ENCODE data around the gene PDE4B.
"Not testable (repeated sequence)": the region's sequence is repeated elsewhere in the genome, so short reads cannot be mapped to it uniquely, and the experiment has no call there.

Gene PDE4B

DNA sequence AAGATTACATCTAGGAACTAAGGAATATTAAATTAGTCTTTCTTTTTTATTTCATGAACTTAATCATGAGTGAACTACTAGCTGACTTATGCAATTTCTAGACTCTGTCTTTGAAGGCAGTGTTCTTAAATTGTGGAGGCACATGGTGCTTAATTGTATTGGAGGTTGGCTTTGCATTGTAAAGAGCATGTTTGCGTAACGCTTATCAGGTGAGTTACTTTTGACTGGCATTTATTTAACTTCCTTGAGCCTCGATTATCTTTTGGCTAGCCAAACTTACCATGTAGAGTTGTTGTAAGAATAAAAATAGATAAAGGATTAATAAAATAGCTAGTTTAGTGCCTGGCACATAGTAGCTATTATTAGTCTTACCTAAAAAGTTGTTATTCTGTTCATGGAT lies 262.4 kb downstream of the PDE4B start:
- no peak for DNase-seq (ENCODE audit: low read depth)

DNA sequence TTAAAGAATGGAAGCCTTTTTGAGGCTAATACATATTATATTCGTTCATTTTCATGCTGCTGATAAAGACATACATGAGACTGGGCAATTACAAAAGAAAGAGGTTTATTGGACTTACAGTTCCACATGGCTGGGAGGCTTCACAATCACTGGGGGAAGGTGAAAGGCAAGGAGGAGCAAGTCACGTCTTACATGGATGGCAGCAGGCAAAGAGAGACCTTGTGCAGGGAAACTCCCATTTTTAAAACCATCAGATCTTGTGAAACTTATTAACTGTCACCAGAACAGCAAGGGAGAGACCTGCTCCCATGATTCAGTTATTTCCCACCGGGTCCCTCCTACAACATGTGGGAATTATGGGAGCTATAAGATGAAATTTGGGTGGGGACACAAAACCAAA lies 264.8 kb downstream of the PDE4B start:
- DNase-seq (ENCODE audit: low read depth) = not testable (repeated sequence)

DNA sequence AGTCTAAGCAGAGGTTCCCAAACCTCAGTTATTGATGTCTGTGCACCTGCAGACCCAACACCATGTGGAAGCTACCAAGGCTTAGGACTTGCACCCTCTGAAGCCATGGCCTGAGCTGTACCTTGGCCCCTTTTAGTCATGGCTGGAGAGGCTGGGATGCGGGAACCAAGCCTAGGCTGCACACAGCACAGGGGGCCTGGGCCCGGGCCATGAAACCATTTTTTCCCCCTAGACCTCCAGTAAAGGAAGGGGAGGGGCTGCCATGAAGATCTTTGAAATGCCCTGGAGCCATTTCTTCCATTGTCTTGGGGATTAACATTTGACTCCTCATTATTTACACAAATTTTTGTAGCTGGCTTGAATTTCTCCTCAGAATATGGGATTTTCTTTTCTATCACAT lies 265.9 kb downstream of the PDE4B start:
- DNase-seq (ENCODE audit: low read depth) = no peak

DNA sequence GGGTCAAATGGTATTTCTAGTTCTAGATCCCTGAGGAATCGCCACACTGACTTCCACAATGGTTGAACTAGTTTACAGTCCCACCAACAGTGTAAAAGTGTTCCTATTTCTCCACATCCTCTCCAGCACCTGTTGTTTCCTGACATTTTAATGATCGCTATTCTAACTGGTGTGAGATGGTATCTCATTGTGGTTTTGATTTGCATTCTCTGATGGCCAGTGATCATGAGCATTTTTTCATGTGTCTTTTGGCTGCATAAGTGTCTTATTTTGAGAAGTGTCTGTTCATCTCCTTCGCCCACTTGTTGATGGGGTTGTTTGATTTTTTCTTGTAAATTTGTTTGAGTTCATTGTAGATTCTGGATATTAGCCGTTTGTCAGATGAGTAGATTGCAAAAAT lies 274.5 kb downstream of the PDE4B start:
- DNase-seq (ENCODE audit: low read depth) = not testable (repeated sequence)

DNA sequence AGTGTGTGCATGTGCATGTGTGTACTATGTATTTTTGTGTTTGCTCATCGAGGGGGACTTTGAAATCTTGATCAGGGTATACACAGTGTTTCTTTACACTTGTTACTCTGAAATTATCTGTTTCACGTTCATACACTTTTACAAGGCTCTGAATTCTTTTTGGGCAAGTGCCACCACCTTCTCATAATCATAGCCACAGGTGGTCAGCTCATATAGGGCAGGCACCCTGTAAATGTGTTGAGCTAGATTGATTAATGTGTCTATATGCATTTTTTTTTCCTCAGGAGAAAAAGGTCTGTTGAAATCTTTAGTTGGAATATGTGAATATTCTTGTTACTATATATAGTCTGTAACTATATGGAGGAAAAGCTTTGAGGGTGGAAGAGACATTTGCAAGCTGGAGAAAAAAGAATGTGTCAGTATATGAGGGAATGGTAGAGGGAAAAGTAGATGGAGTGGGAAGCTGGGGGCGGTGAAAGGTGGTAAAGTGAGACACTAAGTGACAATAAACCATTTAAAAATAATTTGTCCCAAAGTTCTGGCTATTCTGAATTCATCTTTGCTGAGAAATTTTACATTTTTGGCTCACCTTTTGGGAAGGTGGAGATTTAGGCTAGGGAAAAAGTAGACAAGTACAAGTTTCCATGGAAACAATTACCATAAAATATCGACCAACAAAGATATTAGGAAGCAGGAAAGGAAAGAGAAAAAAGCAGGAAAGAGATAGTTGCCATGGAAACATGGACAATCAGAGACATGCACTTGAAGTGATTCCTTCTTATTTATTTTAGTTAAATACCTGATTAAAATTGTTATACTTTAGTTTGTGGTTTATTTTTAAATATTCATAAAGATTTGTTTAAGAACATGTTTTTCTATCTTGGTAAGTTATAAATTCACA lies 277.5 kb downstream of the PDE4B start:
- no peak for DNase-seq (ENCODE audit: low read depth)

DNA sequence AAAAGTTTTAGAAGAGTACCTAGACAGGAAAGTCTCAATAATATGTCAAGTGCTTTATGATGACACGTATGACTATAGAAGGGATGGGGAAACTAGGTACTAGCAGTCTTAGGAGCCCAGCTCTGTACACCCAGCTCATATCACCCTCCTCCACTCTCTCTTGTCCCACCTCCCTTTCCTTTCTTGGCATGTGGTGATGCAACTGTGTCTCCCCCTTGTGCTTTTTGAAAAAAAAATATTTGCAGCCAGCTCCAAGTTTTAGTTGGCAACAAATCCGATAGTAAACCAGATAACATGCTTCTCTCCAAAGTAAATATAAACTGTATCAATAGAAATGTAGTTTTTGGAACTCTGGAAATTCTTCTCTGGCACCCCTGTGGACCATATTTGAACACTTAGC lies 280.7 kb downstream of the PDE4B start:
- DNase-seq (ENCODE audit: low read depth) = no peak

DNA sequence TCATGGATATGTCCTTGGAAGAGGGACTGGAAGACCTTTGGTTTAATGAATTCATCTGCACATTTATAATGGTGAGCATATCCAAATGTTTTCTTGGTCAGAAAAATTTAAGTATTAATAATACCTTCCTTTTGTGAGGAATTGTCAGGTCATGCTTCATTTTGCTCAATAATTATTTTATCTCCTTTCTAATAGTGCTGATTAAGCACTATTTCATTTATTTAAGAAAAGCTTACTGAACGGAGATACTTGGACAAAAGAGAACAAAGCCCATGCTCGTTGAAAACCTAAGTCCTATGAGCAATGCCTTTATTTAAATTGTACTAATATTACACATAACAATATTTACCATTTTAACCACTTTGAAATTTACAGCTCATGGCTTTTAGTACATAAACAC lies 281.5 kb downstream of the PDE4B start:
- DNase-seq (ENCODE audit: low read depth) = no peak

DNA sequence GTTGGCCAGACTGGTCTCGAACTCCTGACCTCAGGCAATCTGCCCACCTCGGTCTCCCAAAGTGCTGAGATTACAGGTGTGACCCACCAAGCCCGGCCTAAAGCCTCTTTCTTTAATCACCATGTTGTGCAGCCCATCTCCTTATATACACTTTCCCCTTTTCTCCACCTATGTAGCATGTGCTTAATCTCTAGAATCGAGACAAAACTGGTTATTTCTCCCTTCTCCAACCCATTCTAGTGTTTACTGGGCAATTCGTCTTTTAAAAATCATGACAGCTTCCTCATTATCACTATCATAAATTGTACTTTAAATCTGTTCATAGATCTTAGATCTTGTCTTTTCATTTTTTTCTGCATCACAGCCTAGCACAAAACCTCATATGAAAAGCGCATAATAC lies 285.7 kb downstream of the PDE4B start:
- no peak for DNase-seq (ENCODE audit: low read depth)

DNA sequence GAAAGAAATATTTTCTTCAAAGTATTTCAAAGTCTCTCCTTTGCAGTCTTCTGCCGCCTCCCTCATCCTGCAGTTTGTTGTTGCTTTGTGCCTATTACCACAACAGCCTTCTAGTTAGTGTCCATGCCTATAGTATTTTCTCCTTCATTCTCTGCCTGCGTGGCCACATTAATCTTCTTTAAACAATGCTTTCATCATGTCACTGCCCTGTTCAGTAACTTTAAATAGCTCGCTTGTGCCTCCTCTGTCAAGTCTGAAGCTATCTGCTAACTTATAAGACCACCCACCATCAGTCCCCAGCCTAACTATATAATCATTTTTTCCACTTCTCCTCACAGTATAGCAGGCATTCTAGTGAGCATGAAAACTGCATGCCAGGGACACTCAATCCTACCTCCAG lies 290.3 kb downstream of the PDE4B start:
- DNase-seq (ENCODE audit: low read depth) = no peak

DNA sequence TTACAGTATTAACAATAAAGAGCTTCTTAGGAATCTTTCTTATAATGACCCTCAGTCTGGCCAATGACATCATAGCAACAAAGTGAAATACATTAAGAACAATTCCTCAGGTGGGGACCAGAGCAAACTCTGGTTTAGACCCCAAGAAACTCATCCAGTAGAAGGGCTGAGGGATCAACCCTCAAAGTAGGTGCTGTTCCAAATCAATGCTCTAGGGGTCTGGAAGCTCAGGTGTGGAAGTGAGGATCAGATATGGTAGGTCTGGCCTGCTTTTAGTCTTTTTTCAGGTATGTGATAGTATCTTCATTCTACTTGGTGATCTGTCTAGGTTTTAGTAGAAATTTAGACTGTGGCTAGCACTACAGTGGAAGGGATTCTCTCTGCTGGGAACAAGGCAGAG lies 291.7 kb downstream of the PDE4B start:
- no peak for DNase-seq (ENCODE audit: low read depth)

DNA sequence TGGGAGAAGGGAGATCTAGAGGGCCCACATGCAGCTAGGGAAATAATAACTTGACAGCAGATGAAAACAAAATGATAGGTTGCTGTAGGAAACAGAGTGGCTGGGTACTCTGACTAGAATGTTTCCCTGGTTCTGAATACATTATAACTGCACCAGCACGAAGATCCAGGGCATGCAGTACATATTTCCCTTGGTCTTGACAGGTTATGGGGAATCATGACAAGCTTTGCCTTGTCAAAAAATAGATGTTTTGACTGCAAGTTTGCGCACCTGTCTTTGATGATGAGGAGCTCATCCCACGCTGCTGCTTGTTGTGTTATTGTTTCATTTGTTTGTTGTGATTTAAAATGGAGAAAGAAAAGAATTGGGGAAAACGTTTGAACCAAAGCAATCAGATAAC lies 292.9 kb downstream of the PDE4B start:
- DNase-seq (ENCODE audit: low read depth) = no peak

DNA sequence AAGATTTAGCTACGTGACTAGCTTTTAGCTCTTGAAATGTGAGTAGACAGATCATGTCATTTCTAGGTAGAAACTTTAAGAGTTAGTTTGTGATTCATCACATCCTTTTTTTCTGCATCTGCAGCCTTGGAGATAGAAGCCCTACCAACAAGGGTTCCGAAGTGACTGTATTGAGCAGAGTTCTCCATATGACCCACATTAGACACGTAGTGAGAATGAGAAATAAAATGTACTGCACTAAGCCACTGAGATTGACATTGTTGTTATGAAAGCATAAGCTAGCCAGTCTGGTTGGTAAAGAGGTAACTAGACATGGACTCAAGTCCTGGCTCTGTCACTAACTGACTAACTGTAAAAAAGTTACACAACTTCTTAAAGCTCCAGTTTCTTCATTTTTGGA lies 296.1 kb downstream of the PDE4B start:
- no peak for DNase-seq (ENCODE audit: low read depth)

DNA sequence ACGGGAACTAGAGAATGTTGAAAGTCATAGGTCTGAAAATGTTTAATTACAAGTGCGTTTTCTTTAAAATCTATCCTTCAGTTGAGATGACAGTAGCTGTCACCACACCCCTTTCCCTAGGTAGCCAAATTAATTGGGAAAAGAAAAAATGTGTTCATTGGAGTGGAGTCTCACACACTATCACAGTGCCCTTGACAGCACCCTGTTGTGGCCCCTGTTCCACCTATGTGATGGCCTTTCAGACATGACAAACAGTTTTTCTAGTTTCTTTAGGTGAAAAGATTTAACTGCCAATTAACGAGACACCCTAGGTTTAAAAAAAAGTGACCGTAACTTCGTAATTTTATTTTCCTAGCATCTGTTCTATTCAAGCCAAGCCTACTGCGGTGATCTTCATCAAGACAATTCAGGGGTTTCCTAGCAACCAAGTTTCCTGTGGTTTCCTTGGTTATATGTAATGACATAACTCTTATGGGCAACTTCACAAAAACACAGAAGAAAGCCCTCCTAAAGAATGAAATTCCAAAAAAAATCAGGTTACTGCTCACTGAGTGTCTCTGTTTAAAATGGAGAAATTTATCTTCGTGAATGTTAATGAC lies 298.3 kb downstream of the PDE4B start:
- no peak for DNase-seq (ENCODE audit: low read depth)

DNA sequence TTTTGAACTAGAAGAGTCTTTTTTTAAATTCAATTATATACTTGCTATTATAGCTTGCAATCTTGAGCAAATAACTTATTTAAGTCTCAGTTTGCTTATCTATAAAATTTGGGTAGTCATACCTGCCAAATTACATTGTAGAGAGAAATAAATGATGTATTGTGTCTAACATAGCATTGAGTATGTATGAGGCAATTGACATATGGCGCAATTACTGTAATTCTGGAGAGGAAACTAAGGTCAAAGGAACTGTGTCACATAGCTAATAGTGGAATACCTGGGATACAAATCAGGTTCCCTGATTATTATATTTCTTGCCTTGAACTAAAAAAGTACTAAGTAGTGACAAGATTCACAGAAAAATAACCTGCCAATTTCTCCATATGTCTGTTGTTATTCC lies 302.5 kb downstream of the PDE4B start:
- DNase-seq (ENCODE audit: low read depth) = no peak

DNA sequence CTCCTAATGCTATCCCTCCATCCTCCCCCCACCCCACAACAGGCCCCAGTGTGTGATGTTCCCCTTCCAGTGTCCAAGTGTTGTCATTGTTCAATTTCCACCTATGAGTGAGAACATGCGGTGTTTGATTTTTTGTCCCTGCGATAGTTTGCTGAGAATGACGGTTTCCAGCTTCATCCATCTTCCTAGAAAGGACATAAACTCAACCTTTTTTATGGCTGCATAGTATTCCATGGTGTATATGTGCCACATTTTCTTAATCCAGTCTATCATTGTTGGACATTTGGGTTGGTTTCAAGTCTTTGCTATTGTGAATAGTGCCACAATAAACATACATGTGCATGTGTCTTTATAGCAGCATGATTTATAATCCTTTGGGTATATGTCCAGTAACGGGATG lies 308.3 kb downstream of the PDE4B start:
- not testable (repeated sequence) for DNase-seq (ENCODE audit: low read depth)

DNA sequence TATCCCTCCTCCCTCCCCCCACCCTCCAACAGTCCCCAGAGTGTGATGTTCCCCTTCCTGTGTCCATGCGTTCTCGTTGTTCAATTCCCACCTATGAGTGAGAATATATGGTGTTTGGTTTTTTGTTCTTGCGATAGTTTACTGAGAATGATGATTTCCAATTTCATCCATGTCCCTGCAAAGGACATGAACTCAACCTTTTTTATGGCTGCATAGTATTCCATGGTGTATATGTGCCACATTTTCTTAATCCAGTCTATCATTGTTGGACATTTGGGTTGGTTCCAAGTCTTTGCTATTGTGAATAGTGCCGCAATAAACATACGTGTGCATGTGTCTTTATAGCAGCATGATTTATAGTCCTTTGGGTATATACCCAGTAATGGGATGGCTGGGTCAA lies 311.4 kb downstream of the PDE4B start:
- DNase-seq (ENCODE audit: low read depth) = not testable (repeated sequence)

DNA sequence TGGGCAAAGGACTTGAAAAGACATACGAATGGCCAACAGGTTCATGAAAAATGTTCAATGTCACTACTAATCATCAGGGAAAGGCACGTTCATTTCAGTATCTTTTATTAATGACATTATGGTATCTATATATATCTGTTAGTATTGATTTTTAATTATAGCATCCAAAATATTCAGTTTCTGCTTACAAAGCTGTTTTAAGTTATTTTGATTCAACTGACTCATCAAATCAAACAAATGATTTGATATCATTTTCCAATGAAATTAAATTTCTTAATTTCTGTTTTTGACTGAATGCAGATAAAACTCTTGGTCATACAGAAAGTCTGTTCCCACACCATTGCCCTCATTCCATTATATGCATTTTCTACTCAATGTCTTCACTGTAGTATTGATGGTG lies 315.9 kb downstream of the PDE4B start:
- no peak for DNase-seq (ENCODE audit: low read depth)

DNA sequence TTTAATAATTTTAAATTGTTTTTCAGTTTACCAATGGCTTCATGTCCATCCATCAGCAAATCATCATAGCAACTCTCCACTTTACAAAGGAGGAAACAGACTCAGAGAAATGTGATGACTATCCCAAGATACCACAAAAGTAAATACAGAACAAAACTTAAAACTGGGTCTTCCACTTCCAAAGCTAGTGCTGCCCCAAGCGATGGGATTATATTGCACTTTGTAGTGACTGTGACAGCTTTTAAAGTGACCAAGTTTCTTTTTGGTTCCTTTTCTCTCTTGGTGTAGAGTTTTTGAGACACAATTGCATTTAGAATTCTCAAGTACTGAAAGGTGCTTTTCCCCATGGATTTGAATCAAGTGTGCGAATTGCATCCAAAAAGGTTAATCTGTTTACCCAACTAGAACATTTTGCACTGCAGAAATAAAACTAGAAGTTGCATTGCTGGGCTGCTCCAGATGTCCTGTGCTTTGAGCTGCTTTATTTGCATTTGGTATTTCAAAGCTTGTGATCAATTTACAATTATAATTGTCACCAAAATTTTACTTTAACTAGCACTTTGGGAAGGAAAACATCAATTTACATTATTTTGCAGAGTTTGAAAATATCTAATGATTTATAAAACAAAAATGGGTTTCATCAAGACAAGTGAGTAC lies 320.2 kb downstream of the PDE4B start:
- no peak for DNase-seq (ENCODE audit: low read depth)

DNA sequence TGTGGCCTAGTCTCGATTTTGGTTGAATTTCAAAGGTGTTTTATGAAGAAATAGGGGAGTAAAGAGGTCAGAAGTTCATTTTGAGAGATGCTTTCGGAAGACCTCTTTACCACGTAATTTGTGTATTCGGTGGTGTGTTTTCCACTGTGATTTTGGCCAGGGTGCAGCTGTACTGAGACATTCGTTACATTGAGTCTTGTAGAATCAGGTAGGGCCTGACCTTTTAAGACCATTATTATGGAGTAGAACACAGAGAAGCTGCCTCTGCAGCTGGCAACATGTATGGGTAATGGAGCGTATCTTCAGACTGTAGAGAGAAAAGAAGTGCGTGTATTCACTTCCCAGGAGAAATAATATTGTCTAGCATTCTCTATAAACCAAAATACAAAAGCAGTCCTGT lies 326.5 kb downstream of the PDE4B start:
- no peak for DNase-seq (ENCODE audit: low read depth)

DNA sequence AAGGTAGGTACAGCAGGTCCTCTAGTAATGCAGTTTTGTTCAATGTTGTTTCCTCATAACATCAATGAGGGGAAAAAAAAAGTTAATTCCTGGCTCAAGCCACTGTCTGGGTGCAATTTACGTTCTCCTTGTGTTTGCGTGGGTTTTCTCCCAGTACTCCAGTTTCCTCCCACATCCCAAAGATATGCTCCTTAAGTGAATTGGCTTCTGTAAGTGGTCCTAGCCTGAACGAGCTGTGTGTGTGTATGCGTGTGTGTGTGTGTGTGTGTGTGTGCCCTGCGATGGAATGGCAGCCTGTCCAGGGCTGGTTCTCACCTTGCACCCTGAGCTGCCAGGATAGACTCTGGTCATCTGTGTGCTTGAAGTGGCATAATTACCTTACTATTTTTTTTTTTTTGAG lies 332.0 kb downstream of the PDE4B start:
- no peak for DNase-seq (ENCODE audit: low read depth)

DNA sequence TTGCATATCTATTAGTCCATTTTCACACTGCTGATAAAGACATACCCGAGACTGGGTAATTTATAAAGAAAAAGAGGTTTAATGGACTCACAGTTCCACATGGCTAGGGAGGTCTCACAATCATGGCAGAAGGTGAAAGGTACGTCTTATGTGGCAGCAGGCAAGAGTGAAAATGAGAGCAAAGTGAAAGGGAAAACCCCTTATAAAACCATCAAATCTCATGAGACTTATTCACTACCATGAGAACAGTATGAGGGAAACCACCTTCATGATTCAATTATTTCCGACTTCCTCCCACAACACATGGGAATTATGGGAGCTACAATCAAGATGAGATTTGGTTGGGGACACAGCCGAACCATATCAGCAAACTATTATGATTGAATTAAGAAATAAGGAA lies 335.9 kb downstream of the PDE4B start:
- DNase-seq (ENCODE audit: low read depth) = not testable (repeated sequence)

DNA sequence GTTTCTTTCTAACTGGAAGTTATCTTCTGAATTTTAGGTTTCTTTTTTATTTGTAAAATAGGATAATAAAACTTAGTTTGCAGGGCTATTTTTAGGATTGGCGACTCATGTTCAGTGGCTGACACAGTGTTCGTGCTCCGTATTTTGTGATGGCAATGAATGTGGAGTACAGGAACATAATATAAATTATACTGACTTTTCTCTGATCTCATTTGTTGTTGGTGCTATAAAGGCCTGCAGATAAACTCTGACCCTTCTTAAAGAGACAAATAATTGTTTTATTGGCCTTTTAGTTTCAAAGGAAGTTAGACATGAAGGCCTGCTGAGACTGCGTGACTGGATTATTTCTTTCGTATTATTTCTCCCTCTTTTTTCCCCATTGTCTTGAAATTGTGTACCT lies 339.6 kb downstream of the PDE4B start:
- DNase-seq (ENCODE audit: low read depth) = no peak

DNA sequence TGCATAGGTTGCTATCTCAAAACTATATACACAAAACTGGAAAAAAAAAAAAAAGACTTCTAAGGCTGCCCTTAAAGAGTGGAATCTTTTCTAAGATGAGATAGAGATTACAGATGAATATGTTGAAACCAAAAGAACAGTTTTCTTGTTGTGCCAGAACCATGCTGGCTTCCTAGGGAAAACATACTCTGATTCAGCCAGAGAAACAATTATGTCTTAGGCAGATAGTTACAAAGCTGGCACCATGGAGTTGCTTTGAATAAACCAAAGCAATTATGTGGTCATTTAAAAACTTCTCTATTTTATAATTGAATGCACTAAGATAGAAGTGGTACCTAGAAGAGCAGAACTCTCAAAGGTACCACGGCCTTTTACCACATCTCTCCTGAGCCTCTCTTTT lies 341.3 kb downstream of the PDE4B start:
- DNase-seq (ENCODE audit: low read depth) = no peak

All from ELR (cell line).